ENCODE measurements around the gene NOS3.
A peak's percentile ranks its signal among the peaks of the same experiment; 100 is the strongest.

Gene NOS3

DNA sequence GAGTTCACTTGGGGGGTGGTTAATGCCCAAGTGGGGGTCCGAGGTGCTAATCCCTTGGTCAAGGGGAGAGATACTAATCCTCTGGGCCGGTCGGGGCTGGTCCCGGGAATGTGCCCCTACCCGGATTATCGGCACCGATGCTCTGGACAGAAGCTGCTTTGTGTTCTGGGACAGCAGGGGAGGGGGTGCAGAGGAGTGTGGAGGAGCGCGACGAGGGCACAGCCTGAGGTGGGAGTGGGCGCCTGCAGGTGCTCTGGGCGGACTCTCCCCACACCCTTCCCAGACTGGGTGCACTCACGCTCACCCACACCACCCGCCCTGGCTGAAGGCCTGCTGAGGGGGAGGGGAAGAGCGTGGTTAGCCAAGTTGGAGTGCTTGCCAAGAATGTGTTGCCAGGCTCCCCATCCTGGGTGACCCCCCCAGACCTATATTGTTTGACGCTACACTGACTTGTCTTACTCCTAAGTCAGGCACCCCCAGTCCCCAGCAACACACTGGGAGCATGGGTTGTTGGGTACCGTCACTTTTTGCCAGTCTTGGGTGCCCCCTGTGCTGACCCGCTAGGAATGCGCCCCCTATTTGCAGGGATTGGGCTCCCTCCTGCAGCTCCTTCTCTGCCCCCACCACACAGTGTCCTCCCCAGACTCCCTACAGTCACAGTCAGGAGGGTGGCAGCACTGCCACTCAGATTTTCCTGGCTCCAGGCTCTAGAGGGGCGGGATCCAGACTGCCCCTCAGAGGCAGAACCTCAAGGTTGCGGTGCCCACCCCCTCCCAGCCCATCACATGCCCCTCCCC, 69.8 kb downstream of the NOS3 start:
- DNase-seq: peak; percentile 24

DNA sequence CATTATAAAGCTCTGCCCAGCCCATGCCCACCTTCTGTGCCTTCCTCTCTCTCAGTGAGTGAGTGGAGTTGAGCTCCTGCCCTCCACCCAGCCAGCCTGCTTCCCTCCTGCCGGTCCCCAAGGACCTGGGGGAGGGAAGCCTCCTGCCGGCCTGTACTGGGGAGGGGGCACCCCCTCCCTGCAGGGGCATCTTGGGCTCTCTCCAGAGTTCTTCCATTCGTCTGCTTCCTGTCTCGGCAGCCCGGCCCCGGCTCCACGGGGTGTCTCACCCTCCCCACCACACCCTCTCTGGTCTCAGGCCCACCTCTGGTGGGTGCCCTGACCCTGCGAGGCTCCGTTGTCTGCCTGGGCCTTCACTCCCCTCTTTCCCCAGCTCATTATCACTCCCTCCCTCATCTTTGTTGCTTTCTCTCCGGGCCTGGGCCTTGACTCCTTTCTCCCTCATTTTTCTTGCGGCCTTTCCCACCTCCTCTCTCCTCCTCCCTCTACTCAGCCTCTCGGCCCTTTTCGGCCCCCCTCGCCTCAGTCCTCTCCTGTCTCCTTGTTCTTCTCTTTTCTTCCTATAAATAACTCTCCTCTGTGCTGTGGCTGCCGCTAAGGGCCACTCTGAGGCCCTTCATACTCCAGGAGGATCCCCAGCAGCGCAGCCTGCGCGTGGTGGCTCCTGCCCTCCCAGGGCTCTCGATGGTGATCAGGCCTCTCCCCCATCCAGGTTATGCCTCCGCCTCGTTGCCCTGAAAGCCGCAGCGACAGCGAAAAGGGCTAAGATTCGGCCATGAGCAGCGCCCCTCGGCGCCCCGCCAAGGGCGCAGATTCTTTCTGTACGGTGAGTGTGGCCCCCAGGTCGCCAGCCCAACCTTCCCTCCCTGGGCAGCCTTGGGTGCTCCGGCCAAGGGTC, 70.6 kb downstream of the NOS3 start:
- DNase-seq: no peak

DNA sequence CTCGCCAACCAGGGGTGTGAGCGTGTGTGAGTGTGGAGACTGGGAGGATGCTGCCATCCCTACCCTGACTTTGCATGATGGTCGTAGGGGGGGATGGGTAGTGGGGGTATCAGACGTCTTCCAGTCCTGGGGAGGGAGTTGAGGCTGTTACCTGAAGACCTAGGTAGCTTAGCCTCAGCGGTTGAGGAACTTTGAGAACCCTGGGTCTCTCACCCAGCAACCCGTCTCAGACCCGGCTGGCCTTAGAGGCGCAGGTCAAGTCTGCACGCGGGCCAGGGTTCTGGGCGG, 71.2 kb downstream of the NOS3 start:
- no peak for DNase-seq

DNA sequence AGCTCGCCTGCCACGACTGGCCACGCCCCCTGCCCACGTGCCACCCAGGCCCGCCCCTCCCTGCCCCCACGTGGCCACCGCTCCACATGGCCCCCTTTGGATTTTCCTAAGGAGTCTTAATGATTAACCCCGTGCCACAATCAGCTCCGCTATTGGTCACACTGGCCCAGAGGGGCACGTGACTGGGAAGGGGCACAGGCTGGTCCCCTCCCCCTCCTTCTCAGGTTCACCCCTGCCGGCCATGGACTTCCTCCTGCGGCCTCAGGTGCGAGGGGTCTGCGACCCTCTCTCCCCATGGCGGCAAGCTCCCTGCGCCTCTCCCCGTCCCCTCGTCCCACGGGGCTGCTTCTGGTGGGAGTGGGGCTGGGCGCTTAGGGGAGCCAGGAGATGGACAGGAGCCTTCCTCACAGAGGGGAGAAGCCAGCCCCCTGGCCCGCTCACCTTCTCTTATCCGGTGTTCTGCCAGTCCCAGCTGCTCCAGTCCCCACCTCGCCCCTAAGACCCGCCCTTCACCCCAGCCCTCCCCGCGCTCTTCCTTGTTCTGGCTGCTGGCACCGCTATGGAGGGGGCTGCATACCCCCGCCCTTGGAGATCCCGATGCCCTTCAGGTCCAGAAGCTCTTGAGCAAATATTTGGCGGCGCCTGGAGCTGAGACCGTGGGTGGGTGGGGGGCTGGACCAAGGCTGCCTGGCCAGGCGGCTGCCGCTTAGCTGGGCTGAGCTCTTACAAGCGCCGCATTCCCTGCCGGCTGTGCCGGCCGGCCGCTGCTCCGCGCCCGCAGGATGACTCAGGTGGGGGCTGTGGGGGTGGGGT, 71.8 kb downstream of the NOS3 start:
- no peak for DNase-seq

DNA sequence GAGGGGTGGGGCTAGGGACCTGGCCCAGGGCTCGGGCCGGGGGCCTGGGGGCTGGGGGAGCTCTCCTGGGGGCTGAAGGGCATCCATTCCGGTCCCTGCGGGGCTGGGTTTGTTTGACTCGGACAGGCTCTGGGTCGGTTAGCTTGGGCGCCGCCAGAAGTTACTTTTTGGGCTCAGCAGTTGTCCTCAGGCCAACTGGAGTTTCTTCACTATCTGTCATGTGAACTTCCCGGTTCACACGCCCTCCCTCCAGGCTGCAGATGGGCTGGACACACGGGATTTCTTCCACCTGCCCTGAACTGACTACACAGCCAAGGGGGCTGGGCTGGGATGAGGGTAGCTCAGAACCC, 72.4 kb downstream of the NOS3 start:
- no peak for DNase-seq

Data from activated naive CD4-positive, alpha-beta T cell treated with Interleukin-2 at 50 U/mL for 16 hours (primary cell).